GM10266 (cell line): ENCODE measurements around the gene SSH3.

Experiments
- DNase-seq: peaks from one replicate; pipeline ENCODE4 v3.0.0; 2012; ENCODE audit errors: extremely low spot score
- TF ChIP-seq, protein P1 (sequence below): IDR thresholded peaks from 2 replicates; pipeline ENCODE4 v1.5.1; 2012; ENCODE audit warnings: mild to moderate bottlenecking, low read depth; ENCODE audit not compliant: control insufficient read depth, insufficient read depth; ENCODE audit errors: missing control alignments

SSH3 gene

DNA sequence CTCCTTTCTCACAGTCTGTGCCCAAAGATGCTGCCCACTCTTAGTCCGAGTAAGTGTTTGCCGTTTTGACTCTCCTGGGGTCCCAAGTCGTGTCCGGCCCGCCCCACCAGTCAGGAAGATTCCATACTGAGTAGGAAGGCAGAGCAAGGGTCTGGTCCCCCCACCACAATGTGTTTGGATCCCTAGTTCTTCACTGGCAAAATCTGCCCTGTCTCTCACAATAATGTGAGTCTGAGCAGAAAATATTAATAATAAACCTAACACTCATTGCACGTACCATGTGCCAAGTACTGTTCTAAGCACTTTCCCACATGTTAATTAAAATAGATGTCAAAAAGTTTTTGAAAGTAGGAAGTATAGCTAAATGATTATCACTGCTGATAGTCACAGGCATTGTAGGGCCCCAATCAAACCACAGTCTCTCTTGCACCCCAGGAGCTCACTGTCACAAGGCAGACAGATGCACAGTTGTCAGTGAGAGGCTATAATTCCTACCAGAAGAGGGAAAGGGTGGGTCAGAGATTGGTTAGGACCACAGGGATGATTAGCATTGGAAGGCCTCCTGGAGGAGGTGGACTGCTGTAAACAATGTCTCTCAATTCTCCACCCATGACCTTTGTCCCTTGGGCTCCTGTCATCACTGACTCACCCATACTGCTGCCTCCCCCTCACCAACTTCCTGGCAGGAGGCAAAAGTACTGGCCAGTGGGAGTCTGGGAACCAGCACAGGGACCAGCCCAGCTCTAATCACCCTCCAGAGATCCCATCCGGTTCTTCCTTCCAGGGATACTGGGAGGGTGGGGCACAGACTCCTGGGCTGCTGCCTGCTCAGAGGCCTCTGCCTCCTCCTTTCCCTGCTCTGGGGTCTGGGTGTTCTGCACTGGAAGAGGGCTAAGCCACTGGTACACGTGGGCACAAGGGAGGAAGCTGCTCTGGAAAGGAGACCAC is 51.0 kb downstream of the SSH3 start:
- TF ChIP-seq, protein P1, sequence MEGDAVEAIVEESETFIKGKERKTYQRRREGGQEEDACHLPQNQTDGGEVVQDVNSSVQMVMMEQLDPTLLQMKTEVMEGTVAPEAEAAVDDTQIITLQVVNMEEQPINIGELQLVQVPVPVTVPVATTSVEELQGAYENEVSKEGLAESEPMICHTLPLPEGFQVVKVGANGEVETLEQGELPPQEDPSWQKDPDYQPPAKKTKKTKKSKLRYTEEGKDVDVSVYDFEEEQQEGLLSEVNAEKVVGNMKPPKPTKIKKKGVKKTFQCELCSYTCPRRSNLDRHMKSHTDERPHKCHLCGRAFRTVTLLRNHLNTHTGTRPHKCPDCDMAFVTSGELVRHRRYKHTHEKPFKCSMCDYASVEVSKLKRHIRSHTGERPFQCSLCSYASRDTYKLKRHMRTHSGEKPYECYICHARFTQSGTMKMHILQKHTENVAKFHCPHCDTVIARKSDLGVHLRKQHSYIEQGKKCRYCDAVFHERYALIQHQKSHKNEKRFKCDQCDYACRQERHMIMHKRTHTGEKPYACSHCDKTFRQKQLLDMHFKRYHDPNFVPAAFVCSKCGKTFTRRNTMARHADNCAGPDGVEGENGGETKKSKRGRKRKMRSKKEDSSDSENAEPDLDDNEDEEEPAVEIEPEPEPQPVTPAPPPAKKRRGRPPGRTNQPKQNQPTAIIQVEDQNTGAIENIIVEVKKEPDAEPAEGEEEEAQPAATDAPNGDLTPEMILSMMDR, result no peak
- DNase-seq, result peak; percentile 10

DNA sequence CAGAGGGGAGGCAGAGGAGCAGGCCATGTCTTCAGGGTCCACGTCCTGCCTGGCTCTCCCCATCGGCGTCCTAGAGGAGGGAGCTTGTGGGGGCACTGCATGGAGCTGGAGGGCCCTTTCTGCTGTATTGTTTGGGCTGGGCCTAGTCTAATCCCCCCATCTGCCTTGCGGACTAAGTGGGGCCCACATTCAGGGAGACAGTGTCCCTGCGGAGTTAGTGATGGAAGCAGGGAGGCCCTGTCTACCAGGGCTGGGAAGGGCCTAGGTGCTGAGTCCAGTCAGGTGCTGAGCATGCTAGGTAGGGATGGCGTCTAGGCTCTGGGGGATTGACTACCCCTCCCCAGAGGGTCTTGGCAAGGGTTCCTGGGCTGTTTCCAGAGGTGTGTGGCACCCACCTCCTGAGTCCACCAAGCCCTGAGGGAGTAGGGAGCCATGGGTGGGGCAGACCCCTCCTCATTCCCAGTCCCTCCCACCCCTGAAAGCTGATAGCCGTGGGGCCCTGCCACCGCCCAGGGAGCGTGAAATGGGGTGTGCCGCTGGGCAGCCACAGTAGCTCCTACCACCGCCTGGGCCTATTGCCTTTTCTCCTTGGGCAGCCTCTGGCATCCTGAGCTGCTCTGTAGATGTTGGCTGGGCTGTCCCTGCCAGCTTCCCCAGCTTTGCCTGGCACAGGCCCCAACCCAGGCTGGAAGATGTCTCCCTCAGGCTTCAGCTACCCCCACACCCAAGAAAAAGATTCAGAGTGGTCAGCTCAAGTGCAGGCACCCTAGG is 51.9 kb downstream of the SSH3 start:
- peak; percentile 6 for DNase-seq
- TF ChIP-seq, protein P1, result no peak

DNA sequence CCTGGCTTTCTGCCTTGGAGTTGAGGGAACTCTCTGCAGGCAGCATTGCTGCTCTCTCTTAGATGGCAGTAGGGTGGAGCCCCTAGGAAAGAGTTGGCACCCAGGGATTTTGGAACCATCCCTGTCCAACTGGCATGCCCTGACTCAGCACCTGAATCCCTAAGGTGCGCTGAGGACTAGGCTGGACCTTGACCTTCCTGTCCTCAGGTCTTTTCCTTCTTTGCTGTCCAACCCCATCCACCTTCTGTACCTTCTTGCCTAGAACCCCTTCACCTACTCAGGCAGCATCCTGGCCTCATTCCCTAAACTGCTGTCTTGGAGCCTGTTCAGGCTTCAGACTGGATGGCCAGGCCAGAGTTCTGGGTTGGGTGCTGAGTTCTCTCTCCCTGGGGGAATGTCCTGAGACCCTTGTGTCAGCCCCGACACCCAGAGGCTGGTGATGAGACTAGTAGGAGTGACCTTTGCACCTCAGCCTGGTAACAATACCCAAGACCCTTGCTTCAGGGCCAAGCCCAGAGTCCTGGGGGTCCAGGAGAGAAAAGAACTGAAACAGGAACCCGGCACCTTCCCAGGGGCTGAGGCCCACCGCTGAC is 52.6 kb downstream of the SSH3 start:
- TF ChIP-seq, protein P1, result no peak
- no peak for DNase-seq

DNA sequence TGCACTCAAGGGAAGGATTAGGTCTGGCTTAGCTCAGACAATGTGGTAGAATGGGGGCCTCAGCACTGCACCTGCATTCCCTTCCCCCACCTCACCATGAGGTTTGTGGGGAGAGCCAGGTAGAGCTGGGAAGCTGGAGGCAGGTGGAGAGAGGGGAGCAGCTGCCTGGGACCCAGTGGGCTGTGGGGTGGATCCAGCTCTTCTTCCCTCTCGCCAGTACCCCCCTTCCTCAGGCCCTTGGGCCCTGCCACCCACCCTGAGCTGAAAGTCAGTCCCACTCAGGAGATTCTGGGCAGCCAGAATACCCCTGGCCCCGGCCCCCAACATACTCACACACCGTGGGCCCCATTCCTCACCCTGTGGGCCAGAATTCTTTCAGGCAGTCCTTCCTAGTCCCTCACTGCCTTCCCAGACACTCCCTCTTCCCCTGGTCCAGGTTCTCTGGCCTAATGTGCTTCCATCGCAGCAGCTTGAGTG is 53.1 kb downstream of the SSH3 start:
- TF ChIP-seq, protein P1, result no peak
- no peak for DNase-seq

DNA sequence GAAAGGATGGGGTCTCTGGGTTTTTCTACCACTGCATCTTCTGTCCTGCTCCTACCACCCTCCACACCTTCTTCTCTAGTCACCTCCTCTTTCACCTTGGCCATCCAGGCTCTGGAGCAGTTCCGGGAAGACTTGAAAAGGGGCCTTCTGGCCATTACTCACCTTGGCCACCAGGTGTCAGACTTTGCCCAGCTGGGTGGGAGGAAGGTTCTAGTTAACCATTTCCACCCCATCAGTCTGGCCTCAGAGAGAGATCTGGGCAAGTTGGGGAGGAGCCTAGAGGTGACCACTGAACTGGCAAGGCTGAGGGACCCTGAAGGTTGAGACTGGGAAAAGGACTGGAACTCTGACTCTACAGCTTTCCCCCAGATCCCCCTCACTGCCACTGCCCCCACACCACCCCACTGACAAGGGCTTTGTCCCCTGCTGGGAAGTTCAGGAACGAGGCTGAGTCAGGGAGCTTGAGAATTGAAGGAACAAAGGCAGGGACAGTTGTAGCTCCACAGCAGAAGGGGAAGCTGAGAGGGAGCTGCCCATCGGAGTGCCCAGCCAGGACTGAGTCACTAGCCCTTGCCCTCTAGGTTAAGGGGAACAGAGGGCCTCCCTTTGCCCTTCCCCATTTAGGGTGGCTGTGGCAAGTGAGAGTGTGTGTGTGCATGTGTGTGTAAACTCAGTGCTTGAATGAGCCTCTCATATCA is 53.7 kb downstream of the SSH3 start:
- TF ChIP-seq, protein P1, result peak; percentile 93
- peak; percentile 79 for DNase-seq

DNA sequence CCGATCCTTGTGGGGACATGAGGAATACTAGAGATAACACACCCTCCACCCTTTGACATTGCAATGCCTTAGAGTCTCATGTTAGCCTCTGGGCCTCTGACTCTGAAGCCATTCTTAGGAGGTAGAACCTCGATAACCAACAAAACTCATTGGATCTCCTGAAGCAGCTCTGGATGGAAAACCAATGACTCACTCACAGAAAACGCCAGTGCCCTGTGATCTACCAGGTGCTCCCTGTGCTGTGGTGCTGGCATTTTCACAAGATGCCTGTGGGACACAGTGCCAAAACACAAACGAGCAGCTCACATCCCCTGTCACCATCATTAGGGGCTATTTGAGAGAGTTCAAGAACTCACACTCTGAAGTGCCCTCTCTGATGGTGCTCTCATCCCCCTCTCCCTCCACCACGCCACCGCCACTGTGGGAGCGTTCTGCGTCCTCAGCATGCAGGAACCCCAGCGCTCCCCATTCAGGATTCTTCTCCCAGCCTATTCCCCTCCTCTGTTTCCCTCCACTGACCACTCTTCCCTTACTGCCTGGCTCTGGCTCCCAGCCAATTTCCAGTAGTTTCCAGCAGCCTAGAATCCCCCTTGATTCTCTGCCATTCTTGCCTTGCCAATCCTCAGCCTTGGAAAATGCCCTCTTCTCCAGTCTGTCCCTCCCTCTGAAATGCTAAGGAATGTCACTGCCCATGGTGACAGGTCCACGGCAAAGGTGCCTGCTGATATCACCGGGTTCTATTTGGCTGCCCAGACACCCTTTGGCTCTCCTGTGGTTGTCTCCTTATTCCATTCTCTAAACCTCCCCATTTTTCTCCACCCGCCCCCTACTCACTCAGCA is 54.7 kb downstream of the SSH3 start:
- TF ChIP-seq, protein P1, result no peak
- peak; percentile 2 for DNase-seq
